HG02885 (cell line): ENCODE data around the gene TRIM13.

Experiments
- ATAC-seq: cut with Tn5 transposase; IDR thresholded peaks from one replicate; pipeline ENCODE4 v1.9.1; 2021; ENCODE audit warnings: mild to moderate bottlenecking; ENCODE audit not compliant: unreplicated experiment, poor library complexity

The TRIM13 gene

GRCh38 chr13:49995625-49996101, 1.2 kb upstream of the TRIM13 start:
- no peak for ATAC-seq

- peak; percentile 62 for ATAC-seq
Measured at GRCh38 chr13:49996161-49996915, 504 bp upstream of the TRIM13 start.

DNA sequence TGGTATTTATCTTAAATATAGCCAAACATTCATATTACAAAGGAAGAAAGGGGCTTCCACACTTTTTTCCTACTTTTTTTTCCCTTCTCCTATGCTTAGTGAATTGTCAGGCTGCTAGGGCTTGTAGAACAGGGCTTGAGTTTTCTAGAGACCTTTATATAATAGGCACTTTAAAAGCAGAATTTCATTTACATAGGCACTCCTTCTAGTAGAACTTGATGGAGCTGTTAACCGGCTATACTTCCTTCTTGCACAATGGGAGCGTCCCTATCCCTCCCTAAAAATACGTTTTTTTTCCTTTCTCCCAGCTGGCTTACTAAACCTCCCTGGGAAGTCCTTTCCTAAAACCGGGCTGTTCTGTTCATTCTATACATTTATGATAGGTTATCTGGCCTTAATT, 1.1 kb downstream of the TRIM13 start:
- ATAC-seq, result no peak

DNA sequence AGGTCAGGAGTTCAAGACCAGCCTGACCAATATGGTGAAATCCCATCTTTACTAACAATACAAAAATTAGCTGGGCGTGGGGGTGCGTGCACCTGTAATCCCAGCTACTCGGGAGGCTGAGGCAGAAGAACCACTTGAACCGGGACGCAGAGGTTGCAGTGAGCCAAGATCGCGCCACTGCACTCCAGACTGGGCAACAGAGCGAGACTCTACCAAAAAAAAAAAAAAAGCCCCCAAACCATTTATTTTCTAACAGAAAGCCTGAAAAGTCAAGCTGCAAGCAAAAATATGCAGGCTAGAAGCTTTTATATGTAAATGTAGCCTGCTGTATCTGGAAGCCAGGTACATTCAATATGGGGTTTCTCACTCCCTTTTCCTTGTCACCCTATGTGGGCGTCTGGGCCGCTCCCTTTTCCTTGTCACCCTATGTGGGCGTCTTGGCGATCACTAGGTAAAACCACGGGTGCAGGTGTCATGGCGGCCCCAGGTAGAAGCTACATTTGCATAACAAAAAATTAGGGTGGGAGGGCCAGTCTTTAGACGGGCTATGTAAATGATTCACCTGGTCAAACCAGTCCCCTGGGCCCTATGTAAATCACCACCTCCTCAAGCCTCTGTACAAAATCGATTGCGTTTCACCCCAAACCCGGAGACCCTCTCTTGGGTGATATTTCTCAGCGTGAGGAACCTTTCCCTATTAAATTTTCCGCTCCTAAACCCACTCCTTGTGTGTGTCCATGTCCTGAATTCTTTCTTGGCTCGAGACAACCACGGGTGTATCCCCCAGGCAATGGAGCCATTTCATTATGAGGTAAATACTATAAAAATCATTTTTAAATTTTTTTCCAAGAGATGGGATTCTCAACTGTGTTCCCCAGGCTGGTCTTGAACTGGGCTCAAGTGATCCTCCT, 2.1 kb downstream of the TRIM13 start:
- no peak for ATAC-seq

GRCh38 chr13:50001287-50001686, 4.4 kb downstream of the TRIM13 start:
- no peak for ATAC-seq

- ATAC-seq, result no peak
Measured at GRCh38 chr13:50006426-50007135, 9.7 kb downstream of the TRIM13 start.

DNA sequence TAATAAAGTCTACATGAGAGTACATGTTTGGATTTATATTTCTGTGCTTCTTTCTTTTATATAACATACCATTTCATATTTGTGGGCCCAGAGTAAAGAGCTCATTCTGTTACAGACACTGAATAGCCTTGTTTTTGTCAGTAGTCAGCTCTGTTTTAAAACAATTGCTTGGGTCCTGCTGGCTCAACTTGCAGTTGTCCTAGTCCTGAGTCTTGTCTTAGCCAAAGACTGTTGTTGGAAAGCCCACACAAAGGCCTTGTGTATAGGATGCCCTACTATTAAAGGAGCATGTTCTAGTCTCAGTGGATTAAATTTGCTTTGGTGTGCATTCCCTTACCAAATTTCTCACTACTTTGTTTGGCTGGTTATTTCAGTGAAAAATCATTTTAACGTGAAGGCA, 14.6 kb downstream of the TRIM13 start:
- no peak for ATAC-seq

DNA sequence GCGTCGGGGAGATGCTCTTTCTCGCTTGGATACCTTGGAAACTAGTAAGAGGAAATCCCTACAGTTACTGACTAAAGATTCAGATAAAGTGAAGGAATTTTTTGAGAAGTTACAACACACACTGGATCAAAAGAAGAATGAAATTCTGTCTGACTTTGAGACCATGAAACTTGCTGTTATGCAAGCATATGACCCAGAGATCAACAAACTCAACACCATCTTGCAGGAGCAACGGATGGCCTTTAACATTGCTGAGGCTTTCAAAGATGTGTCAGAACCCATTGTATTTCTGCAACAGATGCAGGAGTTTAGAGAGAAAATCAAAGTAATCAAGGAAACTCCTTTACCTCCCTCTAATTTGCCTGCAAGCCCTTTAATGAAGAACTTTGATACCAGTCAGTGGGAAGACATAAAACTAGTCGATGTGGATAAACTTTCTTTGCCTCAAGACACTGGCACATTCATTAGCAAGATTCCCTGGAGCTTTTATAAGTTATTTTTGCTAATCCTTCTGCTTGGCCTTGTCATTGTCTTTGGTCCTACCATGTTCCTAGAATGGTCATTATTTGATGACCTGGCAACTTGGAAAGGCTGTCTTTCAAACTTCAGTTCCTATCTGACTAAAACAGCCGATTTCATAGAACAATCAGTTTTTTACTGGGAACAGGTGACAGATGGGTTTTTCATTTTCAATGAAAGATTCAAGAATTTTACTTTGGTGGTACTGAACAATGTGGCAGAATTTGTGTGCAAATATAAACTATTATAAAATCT, 15.7 kb downstream of the TRIM13 start:
- no peak for ATAC-seq

- ATAC-seq, result no peak
Measured at GRCh38 chr13:50014386-50014785, 17.5 kb downstream of the TRIM13 start.

DNA sequence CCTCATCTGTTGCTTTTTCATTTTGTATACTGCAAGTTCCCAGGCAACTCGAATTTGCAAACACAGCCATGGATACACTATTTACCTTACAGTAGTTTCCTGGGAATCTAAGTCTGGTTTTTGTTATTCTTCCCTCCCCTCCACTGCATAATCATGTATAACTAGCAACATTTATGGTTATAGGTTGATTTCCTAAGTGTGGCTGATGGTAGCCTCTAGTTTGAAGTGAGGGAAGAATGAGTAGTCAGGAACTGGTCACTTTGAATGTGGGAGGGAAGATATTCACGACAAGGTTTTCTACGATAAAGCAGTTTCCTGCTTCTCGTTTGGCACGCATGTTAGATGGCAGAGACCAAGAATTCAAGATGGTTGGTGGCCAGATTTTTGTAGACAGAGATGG, 18.4 kb downstream of the TRIM13 start, which contains the start of gene KCNRG:
KCNRG (plus strand) TSS at position 187 of the 400 bp plus-strand sequence; CDS start at position 237, 50 bp downstream.
- no peak for ATAC-seq

- ATAC-seq, result no peak
Measured at GRCh38 chr13:50015750-50016149, 18.9 kb downstream of the TRIM13 start.

GRCh38 chr13:50016444-50016843, 19.6 kb downstream of the TRIM13 start:
- ATAC-seq, result no peak

GRCh38 chr13:50017819-50018218, 21.0 kb downstream of the TRIM13 start:
- ATAC-seq, result no peak

DNA sequence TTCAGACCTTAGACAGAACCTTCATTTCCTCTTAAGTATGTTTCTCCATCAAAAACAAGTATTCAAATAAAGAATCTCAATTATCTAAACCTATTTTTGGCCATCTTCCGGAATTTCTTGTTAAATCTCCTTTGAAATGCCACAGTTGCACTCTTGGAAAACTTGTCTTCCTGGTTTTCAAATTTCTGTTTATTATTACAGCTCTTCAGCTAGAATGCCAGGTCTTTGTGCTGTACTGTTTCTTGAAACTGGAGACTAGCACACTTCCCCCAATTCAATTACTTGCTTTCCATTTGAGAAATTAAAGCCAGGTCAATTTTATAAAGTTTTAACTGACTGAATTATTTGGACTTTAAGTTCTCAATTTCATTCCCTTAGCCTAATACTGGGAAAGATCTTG, 28.6 kb downstream of the TRIM13 start:
- ATAC-seq, result no peak

DNA sequence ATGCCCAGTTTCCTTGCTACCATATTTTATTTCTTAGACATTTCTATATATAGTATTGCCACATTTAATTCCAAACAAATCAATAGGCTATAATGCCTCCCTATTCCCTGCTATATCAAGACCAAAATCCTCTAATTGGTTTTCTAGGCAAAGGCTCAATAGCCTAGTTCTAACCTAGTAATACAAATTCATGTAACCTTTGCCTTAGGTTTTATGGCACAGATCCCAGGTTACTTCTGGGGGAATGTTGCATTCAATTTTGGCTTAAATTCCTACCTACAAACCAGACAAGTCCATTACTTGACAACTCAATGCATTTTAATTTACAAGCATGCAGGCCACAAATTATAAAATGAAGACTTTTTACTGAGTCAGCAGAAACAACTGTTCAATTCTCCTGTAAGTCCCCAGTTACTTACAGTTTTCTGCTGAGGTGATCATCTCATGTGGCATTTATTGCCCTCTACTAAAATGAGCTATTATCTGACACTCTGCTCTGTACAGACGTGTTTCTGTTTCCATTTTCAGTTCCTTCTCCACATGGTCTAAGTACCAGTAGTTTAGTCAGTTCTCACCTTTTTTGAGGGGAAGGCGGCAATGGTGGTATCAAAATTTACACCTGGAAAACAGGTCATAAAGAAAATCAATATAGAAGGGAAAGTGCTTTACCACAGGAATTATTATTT, 30.1 kb downstream of the TRIM13 start:
- ATAC-seq, result peak; percentile 100

- no peak for ATAC-seq
Measured at GRCh38 chr13:50030315-50030714, 33.5 kb downstream of the TRIM13 start.

- no peak for ATAC-seq
Measured at GRCh38 chr13:50033725-50034124, 36.9 kb downstream of the TRIM13 start.

DNA sequence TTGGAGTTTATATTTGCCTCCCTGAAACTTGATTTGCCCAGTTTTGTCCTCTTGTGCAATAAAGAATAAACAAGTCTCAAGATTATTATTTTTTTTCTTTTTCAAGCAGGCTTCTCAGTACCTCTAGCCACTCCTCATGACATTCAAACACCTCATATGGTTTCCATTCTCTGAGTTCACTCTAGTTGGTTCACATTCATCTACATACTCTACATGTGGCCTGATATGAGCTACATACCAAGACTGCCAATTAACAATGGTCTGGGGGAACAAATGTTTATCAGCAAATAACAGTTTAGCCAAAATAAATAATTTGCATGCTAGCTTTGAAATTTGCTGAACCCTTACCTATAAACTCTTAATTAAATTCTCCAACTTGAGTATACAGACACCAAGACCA, 40.9 kb downstream of the TRIM13 start:
- no peak for ATAC-seq

DNA sequence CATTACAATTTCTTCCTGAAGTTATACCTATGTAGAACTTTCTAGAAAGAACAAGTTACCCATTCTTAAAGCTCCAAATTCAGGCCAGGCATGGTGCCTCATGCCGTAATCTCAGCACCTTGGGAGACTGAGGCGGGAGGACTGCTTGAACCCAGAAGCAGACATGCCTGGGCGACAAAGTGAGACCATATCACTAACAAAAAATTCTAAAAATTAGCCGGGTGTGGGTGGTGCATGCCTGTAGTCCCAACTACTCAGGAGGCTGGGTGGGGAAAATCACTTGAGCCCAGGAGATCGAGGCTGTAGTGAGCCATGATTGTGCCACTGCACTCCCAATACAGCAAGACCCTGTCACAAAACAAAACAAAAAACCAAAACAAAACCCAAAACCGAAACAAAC, 41.4 kb downstream of the TRIM13 start:
- ATAC-seq, result no peak
